Trophoblast cell (in vitro differentiated cells and primary cell): ENCODE measurements around the gene PJA2.

ENCODE experiments used
- DNase-seq, 2 donors: peaks; one replicate each; pipeline ENCODE4 v3.0.0-alpha.2; 2016
- H2AFZ ChIP-seq: 2 replicates; pipeline ENCODE4 v1.6.1; 2013; ENCODE audit warnings: low read length, moderate library complexity, mild to moderate bottlenecking; ENCODE audit not compliant: insufficient read depth, poor library complexity
- H2AK5ac ChIP-seq: 2 replicates; pipeline ENCODE4 v1.6.1; 2013; ENCODE audit warnings: mild to moderate bottlenecking, low read length
- H2BK120ac ChIP-seq: 2 replicates; pipeline ENCODE4 v1.6.1; 2013; ENCODE audit warnings: low read length, mild to moderate bottlenecking, moderate library complexity; ENCODE audit not compliant: insufficient read depth, poor library complexity
- H2BK12ac ChIP-seq: 2 replicates; pipeline ENCODE4 v1.6.1; 2013; ENCODE audit warnings: mild to moderate bottlenecking, low read length, moderate library complexity
- H2BK5ac ChIP-seq: 2 replicates; pipeline ENCODE4 v1.6.1; 2013; ENCODE audit warnings: low read length, low read depth, moderate library complexity, mild to moderate bottlenecking; ENCODE audit not compliant: poor library complexity
- H3K14ac ChIP-seq: 2 replicates; pipeline ENCODE4 v1.6.1; 2013; ENCODE audit warnings: mild to moderate bottlenecking, low read length
- H3K18ac ChIP-seq: 2 replicates; pipeline ENCODE4 v1.6.1; 2013; ENCODE audit warnings: mild to moderate bottlenecking, low read length
- H3K23ac ChIP-seq: 2 replicates; pipeline ENCODE4 v1.6.1; 2013; ENCODE audit warnings: low read length
- H3K27ac ChIP-seq: 2 replicates; pipeline ENCODE4 v1.5.1; 2013; ENCODE audit warnings: low read depth, mild to moderate bottlenecking, inconsistent platforms, low read length, moderate library complexity
- H3K27me3 ChIP-seq: 2 replicates; pipeline ENCODE4 v1.6.1; 2013; ENCODE audit warnings: inconsistent platforms, mild to moderate bottlenecking, low read length, moderate library complexity; ENCODE audit not compliant: insufficient read depth
- H3K36me3 ChIP-seq, 2 experiments: 1 replicate in 1 of 2; 2 replicates in 1 of 2; pipeline ENCODE4 v1.6.1; 2013; ENCODE audit warnings: low read length in 2 of 2, mild to moderate bottlenecking in 2 of 2, moderate library complexity in 1 of 2; ENCODE audit not compliant: insufficient read depth in 2 of 2, control insufficient read depth in 1 of 2
- H3K4ac ChIP-seq: 2 replicates; pipeline ENCODE4 v1.6.1; 2013; ENCODE audit warnings: low read depth, mild to moderate bottlenecking, low read length, moderate library complexity
- H3K4me1 ChIP-seq, 2 experiments: 1 replicate in 1 of 2; 2 replicates in 1 of 2; pipeline ENCODE4 v1.6.1; 2013; ENCODE audit warnings: low read length in 2 of 2, mild to moderate bottlenecking in 2 of 2, moderate library complexity in 1 of 2; ENCODE audit not compliant: insufficient read depth in 2 of 2, control insufficient read depth in 1 of 2
- H3K4me2 ChIP-seq: 2 replicates; pipeline ENCODE4 v1.6.1; 2013; ENCODE audit warnings: inconsistent platforms, mild to moderate bottlenecking, low read length, moderate library complexity
- H3K4me3 ChIP-seq: 2 replicates; pipeline ENCODE4 v1.5.1; 2013; ENCODE audit warnings: mild to moderate bottlenecking, low read depth, low read length, inconsistent platforms
- H3K79me1 ChIP-seq: one replicate; pipeline ENCODE4 v1.6.1; 2013; ENCODE audit warnings: low read length
- H3K79me2 ChIP-seq: 2 replicates; pipeline ENCODE4 v1.6.1; 2013; ENCODE audit warnings: low read length, mild to moderate bottlenecking; ENCODE audit not compliant: control insufficient read depth, insufficient read depth, poor library complexity
- H3K9ac ChIP-seq: 2 replicates; pipeline ENCODE4 v1.6.1; 2013; ENCODE audit warnings: mild to moderate bottlenecking, low read length
- H3K9me3 ChIP-seq: 2 replicates; pipeline ENCODE4 v1.6.1; 2013; ENCODE audit warnings: low read depth, mild to moderate bottlenecking, control low read depth, inconsistent platforms, low read length; ENCODE audit not compliant: insufficient read depth
- H4K12ac ChIP-seq: 2 replicates; pipeline ENCODE4 v1.6.1; 2013; ENCODE audit warnings: low read depth, mild to moderate bottlenecking, low read length, moderate library complexity
- H4K8ac ChIP-seq: 2 replicates; pipeline ENCODE4 v1.6.1; 2013; ENCODE audit warnings: low read depth, mild to moderate bottlenecking, low read length, moderate library complexity
- H4K91ac ChIP-seq: one replicate; pipeline ENCODE4 v1.6.1; 2013; ENCODE audit warnings: low read depth, mild to moderate bottlenecking, low read length, moderate library complexity
- WGBS: extraction: QIAGEN DNeasy Blood & Tissue Kit; methylation state at CpG from one replicate; pipeline ENCODE4 v1.1.7; 2013; ENCODE audit warnings: missing lambda C conversion rate; ENCODE audit not compliant: insufficient read length, insufficient coverage; ENCODE audit errors: extremely low coverage; 5-methylcytosine and 5-hydroxymethylcytosine counted together

Gene PJA2

DNA sequence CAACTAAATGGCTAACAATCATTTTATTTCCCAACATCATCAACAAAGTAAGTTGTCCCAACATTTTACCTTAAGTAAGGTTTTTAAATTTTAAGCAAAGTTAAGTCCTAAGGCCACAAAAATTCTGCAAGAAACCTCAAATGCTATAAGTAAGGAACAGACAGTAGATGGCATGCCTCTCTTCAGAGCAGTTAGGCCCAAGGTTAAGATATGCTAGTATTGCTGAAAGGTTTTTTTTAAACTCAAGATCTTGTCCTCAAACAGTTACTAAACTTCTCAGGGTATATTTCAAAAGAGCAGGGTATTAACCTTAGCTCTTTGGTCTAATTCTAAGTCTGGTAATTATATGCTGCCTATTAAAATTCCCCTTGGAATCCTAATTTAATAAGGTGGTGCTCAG is 35.1 kb downstream of the PJA2 start:
- H3K18ac ChIP-seq = no peak overlapping the region
- H3K36me3 ChIP-seq = peaks cover 2 to 11% of the 10 kb centered on the region in 2 experiments
- H3K4me3 ChIP-seq = no peak overlapping the region
- no peak overlapping the region for H3K4ac ChIP-seq
- H3K4me2 ChIP-seq = no peak overlapping the region
- DNase-seq = no peak
- H3K79me1 ChIP-seq = no peaks in the 10 kb centered on the region
- H2BK12ac ChIP-seq = no peak overlapping the region
- no peaks in the 10 kb centered on the region for H3K27me3 ChIP-seq
- no peak overlapping the region for H3K23ac ChIP-seq
- no peak overlapping the region for H2AK5ac ChIP-seq
- no peak overlapping the region for H2AFZ ChIP-seq
- H4K12ac ChIP-seq = no peak overlapping the region
- H3K27ac ChIP-seq = no peak overlapping the region
- no peak overlapping the region for H4K91ac ChIP-seq
- H3K79me2 ChIP-seq = no peaks in the 10 kb centered on the region
- H3K14ac ChIP-seq = no peak overlapping the region
- H2BK120ac ChIP-seq = no peak overlapping the region
- H3K4me1 ChIP-seq = no peaks in the 10 kb centered on the region
- no peak overlapping the region for H2BK5ac ChIP-seq
- no peak overlapping the region for H4K8ac ChIP-seq
- H3K9ac ChIP-seq = no peak overlapping the region
- H3K9me3 ChIP-seq = no peaks in the 10 kb centered on the region

DNA sequence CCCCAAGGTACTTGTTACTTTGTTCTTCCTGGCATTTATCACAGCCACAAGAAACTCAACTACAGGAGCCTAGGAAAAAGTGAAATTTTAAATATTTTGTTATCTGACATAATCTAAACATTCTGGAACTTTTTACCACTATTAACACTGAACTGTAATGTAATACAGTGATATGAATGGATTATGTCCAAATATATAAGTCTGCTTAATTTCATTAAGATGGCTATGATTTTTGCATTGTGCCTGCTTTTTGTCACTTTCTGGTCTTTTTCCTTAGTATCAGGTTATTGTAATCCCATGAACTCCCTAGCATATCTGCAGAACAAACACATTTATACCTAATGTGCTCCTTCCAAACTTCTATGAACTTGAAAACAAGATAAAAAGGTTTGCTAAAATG is 35.8 kb downstream of the PJA2 start:
- Histone ChIP-seq H2BK5ac (no peak overlapping the region), H3K4me2 (no peak overlapping the region), H3K9ac (no peak overlapping the region), H3K4ac (no peak overlapping the region), H3K79me2 (no peaks in the 10 kb centered on the region), H2AFZ (no peak overlapping the region), H4K91ac (no peak overlapping the region), H3K79me1 (no peaks in the 10 kb centered on the region), H3K14ac (no peak overlapping the region), H2BK120ac (no peak overlapping the region), H3K27me3 (no peaks in the 10 kb centered on the region), H3K4me1 (no peaks in the 10 kb centered on the region), H3K18ac (no peak overlapping the region), H3K27ac (no peak overlapping the region), H3K36me3 (peaks cover 3 to 10% of the 10 kb centered on the region in 2 experiments), H3K9me3 (no peaks in the 10 kb centered on the region), H2BK12ac (no peak overlapping the region), H4K8ac (no peak overlapping the region), H4K12ac (no peak overlapping the region), H3K4me3 (no peak overlapping the region), H2AK5ac (no peak overlapping the region), H3K23ac (no peak overlapping the region)
- DNase-seq = no peak

DNA sequence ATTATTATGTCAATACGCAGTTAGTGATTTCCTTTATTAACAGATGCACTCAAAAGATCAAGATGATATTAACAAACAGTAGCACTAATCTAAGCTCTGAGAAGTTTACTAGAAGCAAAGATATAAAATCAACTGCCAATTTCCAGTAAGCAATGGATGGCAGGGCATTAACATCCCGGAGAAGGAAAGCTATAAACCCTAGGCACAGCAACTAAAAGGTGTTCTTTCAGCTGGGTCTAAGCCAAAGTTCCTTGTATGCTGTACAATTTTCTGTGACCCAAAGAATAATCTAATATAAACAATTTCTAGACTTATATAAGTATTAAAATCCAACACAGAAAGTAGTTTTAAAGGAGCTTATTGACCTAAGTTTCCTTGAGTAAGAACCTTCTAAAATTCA is 39.4 kb downstream of the PJA2 start:
- Histone ChIP-seq H3K4me3 (no peak overlapping the region), H3K9ac (no peak overlapping the region), H2BK120ac (no peak overlapping the region), H4K12ac (no peak overlapping the region), H4K8ac (no peak overlapping the region), H3K27ac (no peak overlapping the region), H3K4me1 (no peaks in the 10 kb centered on the region), H4K91ac (no peak overlapping the region), H3K23ac (no peak overlapping the region), H3K79me2 (no peaks in the 10 kb centered on the region), H3K27me3 (no peaks in the 10 kb centered on the region), H2AK5ac (no peak overlapping the region), H2BK12ac (no peak overlapping the region), H3K9me3 (no peaks in the 10 kb centered on the region), H3K4me2 (no peak overlapping the region), H3K18ac (no peak overlapping the region), H3K4ac (no peak overlapping the region), H3K79me1 (no peaks in the 10 kb centered on the region), H3K14ac (no peak overlapping the region), H3K36me3 (peaks cover 5 to 9% of the 10 kb centered on the region in 2 experiments), H2BK5ac (no peak overlapping the region), H2AFZ (no peak overlapping the region)
- DNase-seq = no peak
- WGBS = no CpG with 5 or more reads among the region's 2 CpGs

DNA sequence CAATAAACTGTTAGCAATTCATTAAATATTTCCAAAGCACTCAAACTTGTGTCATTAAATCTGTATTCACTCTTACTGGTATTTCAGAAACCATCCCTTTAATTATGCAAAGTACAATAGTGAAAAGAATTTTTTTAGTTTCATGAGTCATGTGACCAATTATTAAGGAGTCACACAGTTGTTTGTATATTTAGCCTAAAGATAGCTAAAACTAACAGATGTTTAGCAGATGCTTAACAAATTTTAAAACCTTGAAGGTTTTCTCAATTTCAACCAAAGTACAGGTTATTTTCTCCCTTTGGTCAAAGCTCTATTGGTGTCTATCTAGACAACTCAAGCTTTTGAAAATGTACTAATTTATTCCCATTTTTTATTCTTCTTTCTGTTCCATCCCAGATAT is 44.1 kb downstream of the PJA2 start:
- Histone ChIP-seq H2AFZ (no peak overlapping the region), H2BK12ac (no peak overlapping the region), H2BK120ac (no peak overlapping the region), H3K79me2 (no peaks in the 10 kb centered on the region), H3K9ac (no peak overlapping the region), H3K27ac (no peak overlapping the region), H2AK5ac (no peak overlapping the region), H3K23ac (no peak overlapping the region), H3K9me3 (no peaks in the 10 kb centered on the region), H3K4me2 (no peak overlapping the region), H3K36me3 (peaks cover 8 to 10% of the 10 kb centered on the region in 2 experiments), H3K79me1 (no peaks in the 10 kb centered on the region), H2BK5ac (no peak overlapping the region), H3K4ac (no peak overlapping the region), H4K12ac (no peak overlapping the region), H3K4me1 (no peaks in the 10 kb centered on the region), H3K4me3 (no peak overlapping the region), H3K18ac (no peak overlapping the region), H4K91ac (no peak overlapping the region), H3K14ac (no peak overlapping the region), H4K8ac (no peak overlapping the region), H3K27me3 (no peaks in the 10 kb centered on the region)
- no peak for DNase-seq

DNA sequence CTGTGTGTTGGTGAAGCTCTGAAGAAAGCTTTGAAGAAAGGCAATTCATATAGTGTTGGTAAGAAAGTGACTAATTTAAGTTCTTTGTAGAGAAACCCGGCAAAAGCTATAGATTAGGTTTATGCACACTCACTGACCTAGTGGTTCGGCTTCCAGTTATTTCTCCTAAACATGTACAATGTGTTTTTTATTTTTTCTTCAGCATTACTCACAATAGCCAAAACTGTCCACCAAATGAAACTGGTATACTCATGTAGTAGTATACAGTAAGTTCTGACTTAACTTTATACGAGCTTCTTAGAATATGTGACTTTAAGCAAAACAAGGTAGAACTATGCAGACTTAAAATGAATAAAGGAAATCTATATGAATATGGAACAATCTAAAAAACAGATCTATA is 44.8 kb downstream of the PJA2 start:
- Histone ChIP-seq H3K9ac (no peak overlapping the region), H3K9me3 (no peaks in the 10 kb centered on the region), H4K8ac (no peak overlapping the region), H2AFZ (no peak overlapping the region), H2BK120ac (no peak overlapping the region), H3K36me3 (peaks cover 9 to 10% of the 10 kb centered on the region in 2 experiments), H3K4me1 (no peaks in the 10 kb centered on the region), H3K14ac (no peak overlapping the region), H2BK12ac (no peak overlapping the region), H4K12ac (no peak overlapping the region), H3K4me2 (no peak overlapping the region), H2AK5ac (no peak overlapping the region), H3K79me2 (no peaks in the 10 kb centered on the region), H3K27ac (no peak overlapping the region), H4K91ac (no peak overlapping the region), H3K4me3 (no peak overlapping the region), H3K27me3 (no peaks in the 10 kb centered on the region), H3K79me1 (no peaks in the 10 kb centered on the region), H3K23ac (no peak overlapping the region), H3K18ac (no peak overlapping the region), H2BK5ac (no peak overlapping the region), H3K4ac (no peak overlapping the region)
- no CpG with 5 or more reads among the region's 3 CpGs for WGBS
- DNase-seq = no peak
